PFSK-1 (cell line): ENCODE measurements around the gene LRRC40.

Source experiments
- FOXP2 ChIP-seq: optimal IDR thresholded peaks from 2 replicates; pipeline ENCODE3; 2011; ENCODE audit warnings: borderline replicate concordance, control low read depth, inconsistent platforms; ENCODE audit not compliant: insufficient read depth; ENCODE audit errors: extremely low read length, extremely low read depth
- POLR2AphosphoS5 ChIP-seq: IDR thresholded peaks from 2 replicates; pipeline ENCODE4 v1.6.1; 2012; ENCODE audit warnings: low read depth, mild to moderate bottlenecking, control low read depth, low read length, moderate library complexity
- SIN3A ChIP-seq: IDR thresholded peaks from 2 replicates; pipeline ENCODE4 v1.6.1; 2012; ENCODE audit warnings: mild to moderate bottlenecking, low read length, moderate library complexity, borderline replicate concordance; ENCODE audit not compliant: insufficient read depth
- TAF1 ChIP-seq: IDR thresholded peaks from 2 replicates; pipeline ENCODE4 v1.6.1; 2012; ENCODE audit warnings: low read length, control low read depth, borderline replicate concordance; ENCODE audit not compliant: insufficient read depth
- TF ChIP-seq, protein P1 (sequence below), 2 experiments: IDR thresholded peaks; 2 replicates each; pipeline versions ENCODE4 v1.6.1 to v1.8.0; 2011 to 2012; ENCODE audit warnings: low read depth in 2 of 2, low read length in 2 of 2, control low read depth in 1 of 2, inconsistent platforms in 1 of 2, mild to moderate bottlenecking in 1 of 2, moderate library complexity in 1 of 2; ENCODE audit not compliant: insufficient read depth in 1 of 2

The LRRC40 gene

DNA sequence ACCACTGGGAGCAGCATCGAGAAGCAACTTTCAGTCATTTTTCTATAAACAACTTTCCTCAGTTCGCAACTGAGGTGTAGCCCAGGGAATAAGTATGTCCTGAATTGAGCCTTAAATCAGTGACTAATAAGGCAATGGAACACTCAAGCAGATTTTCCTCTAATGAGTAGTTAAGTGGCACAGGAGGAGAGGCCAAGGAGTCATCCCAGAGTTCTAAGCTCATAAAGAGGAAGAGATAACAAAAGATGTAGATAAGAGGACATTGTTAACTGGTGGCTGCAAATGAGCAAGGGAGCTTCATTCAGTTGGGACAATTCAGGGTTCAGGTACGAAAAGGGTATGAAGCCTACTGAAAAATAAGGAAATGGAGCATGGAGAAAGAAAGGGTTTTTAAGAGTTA, 64.5 kb downstream of the LRRC40 start:
- TF ChIP-seq TAF1 = no peak
- TF ChIP-seq SIN3A = no peak

DNA sequence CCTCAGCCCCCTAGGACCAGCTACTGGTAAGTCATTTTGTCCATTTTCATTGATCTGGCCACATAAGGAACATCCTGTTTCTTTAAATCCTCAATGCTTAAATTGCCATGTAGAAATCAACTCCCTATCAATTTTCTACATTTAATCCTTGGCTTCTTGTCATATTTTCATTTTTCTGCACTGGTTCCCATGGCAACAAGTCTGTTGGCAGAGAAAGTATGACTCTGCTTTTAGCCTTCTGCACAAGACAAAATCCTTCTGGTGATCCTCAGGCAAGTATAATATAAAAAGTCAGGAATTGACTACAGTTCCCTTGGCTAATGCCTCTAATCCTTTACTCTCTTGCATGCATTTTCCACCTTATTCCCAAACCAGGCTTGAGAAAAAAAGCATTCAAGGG, 65.0 kb downstream of the LRRC40 start:
- no peak for TF ChIP-seq POLR2AphosphoS5
- no peak for TF ChIP-seq SIN3A
- TF ChIP-seq TAF1 = no peak
- no peak for TF ChIP-seq FOXP2

DNA sequence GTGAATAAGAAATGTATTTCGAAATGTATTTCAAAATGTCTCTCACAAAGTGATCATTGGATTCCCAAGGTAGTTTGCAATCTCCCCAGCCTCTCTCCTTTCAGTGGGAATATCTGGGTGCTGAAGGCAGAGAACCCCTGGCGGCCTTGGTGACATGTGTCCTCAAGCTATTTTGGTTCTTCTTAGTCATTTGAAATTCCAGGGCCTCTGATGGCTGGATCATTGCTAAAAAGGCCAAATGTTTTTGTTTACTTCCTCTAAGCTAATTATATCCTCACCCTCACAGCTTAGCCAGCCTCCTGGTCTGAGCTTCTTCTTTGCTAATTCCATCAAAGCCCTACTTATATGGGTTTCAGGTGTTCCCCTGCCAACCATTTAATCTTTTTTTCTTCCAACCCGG, 71.2 kb downstream of the LRRC40 start:
- TF ChIP-seq FOXP2 (no peak), POLR2AphosphoS5 (no peak), SIN3A (no peak), TAF1 (no peak)
- TF ChIP-seq, protein P1, sequence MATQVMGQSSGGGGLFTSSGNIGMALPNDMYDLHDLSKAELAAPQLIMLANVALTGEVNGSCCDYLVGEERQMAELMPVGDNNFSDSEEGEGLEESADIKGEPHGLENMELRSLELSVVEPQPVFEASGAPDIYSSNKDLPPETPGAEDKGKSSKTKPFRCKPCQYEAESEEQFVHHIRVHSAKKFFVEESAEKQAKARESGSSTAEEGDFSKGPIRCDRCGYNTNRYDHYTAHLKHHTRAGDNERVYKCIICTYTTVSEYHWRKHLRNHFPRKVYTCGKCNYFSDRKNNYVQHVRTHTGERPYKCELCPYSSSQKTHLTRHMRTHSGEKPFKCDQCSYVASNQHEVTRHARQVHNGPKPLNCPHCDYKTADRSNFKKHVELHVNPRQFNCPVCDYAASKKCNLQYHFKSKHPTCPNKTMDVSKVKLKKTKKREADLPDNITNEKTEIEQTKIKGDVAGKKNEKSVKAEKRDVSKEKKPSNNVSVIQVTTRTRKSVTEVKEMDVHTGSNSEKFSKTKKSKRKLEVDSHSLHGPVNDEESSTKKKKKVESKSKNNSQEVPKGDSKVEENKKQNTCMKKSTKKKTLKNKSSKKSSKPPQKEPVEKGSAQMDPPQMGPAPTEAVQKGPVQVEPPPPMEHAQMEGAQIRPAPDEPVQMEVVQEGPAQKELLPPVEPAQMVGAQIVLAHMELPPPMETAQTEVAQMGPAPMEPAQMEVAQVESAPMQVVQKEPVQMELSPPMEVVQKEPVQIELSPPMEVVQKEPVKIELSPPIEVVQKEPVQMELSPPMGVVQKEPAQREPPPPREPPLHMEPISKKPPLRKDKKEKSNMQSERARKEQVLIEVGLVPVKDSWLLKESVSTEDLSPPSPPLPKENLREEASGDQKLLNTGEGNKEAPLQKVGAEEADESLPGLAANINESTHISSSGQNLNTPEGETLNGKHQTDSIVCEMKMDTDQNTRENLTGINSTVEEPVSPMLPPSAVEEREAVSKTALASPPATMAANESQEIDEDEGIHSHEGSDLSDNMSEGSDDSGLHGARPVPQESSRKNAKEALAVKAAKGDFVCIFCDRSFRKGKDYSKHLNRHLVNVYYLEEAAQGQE (IDR thresholded peaks at IDR 0.05; ENCODE audit: insufficient read depth in 1 of 2, low read depth in 2 of 2, low read length in 2 of 2) = no peak

DNA sequence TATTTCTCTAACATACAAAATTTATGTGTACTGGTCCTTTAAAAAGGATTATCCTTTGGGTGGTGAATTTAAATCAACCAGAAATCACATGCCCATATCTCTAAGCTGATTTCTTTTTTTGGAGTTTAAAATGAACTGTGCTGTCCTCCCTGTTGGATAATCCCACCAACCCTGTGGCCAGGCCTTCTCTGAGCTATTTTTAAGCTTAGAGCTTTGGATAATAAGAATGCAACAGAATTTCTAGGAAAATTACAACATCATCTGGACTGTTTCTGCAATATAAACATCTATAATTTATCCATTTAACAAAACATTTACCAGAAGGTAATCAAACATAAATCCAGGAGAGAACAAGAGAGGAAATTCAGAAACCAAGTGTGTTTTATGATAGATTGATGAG, 88.3 kb downstream of the LRRC40 start:
- TF ChIP-seq POLR2AphosphoS5 (no peak), FOXP2 (no peak), TAF1 (no peak), SIN3A (no peak)
- TF ChIP-seq, protein P1 (IDR thresholded peaks at IDR 0.05; ENCODE audit: insufficient read depth in 1 of 2, low read depth in 2 of 2, low read length in 2 of 2) = no peak

DNA sequence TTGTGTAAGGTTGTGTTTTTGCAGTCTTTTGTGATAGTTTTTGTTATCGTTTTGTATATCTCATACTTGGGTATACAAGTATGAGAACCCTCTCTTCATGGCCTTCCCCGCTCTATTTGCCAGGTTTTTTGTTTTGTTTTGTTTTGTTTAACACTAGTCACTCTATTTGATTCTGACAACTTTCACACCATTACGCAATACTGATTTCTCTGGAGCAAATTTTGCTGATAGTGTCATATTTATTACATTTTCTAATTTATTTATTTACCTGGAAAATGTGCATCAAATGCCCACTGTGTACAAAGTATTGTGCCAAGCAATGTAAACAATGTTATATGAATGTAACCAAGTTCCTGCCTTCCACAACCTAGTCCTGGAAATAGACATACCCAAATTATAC, 90.1 kb downstream of the LRRC40 start:
- TF ChIP-seq SIN3A = no peak
- TF ChIP-seq FOXP2 = no peak
- TF ChIP-seq, protein P1 (IDR thresholded peaks at IDR 0.05; ENCODE audit: insufficient read depth in 1 of 2, low read depth in 2 of 2, low read length in 2 of 2) = no peak
- TF ChIP-seq TAF1 = no peak
- TF ChIP-seq POLR2AphosphoS5 = no peak

DNA sequence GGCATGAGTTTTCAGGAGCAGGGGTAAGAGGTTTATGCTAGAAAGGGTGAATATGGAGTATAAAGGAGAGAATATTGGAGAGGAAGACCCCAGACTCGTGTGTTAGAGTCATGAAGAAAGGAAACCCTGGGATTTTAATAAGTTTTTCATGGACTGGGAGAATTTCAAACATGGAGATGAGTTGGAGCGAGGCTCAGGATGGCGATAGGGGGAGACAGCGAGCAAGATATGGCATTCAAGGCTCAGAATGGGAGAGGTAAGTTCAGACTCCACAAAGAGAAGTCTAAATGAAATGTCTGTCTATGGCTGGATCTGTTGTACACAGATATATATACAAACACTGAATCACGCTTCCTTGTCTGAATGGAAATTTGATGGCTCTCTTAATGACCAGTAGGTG, 92.5 kb downstream of the LRRC40 start:
- TF ChIP-seq TAF1 (no peak), FOXP2 (no peak), SIN3A (no peak), POLR2AphosphoS5 (no peak)
- TF ChIP-seq, protein P1 (IDR thresholded peaks at IDR 0.05; ENCODE audit: insufficient read depth in 1 of 2, low read depth in 2 of 2, low read length in 2 of 2) = no peak
